ENCODE results near the gene HSD17B1. TPM values are rescaled to one million over a fixed set of nuclear protein-coding genes. Genes with fewer than 3 reads are reported as not detected.

Gene HSD17B1
- total and polyA plus RNA-seq, 2 of the 13 experiments (the other 11 are each of a cell fraction or from before 2014, with no cell fraction given) = 0.54 to 0.93 TPM

DNA sequence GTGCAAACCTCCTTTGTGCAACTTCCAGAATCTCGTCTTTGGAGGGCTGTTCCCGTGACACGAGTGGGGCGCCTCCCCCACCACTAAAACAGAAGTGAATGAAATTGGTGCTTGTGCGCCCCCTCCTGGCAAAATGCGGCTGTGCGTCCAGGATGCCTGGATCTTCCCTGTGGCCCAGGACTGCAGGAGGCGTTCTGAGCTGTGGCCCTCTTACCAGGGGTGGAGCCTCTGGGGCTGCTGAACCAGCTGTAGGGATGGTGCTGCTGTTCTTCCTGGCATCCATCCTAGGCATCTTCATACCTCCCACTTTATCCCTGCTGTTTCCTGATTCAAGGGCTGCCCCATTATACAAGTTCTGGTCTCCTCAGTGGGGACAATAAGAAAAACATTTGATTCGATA is 35.2 kb upstream of the HSD17B1 start (continued):
- TF ChIP-seq ZNF18 (CRISPR knock-in tag; IDR thresholded peaks at IDR 0.05; ENCODE audit: insufficient replicate concordance) (no peak), ZNF761 (CRISPR knock-in tag; conservative IDR thresholded peaks at IDR 0.05) (0 out of 2 replicates have a peak, but pooled peaks have one; percentile 45), KLF13 (CRISPR knock-in tag; IDR thresholded peaks at IDR 0.05) (no peak), HMG20A (CRISPR knock-in tag; IDR thresholded peaks at IDR 0.05; ENCODE audit: borderline replicate concordance) (0 out of 2 replicates have a peak, but pooled peaks have one; percentile 28), ZNF331 (CRISPR knock-in tag; IDR thresholded peaks at IDR 0.05) (peak; percentile 72), RELA (CRISPR knock-in tag; IDR thresholded peaks at IDR 0.05) (0 out of 2 replicates have a peak, but pooled peaks have one; percentile 19), GPN1 (CRISPR knock-in tag; IDR thresholded peaks at IDR 0.05; ENCODE audit: borderline replicate concordance) (no peak), NPAS2 (CRISPR knock-in tag; IDR thresholded peaks at IDR 0.05; ENCODE audit: borderline replicate concordance) (no peak), STAG1 (CRISPR knock-in tag; IDR thresholded peaks at IDR 0.05) (peak; percentile 95), ZNF713 (CRISPR knock-in tag; IDR thresholded peaks at IDR 0.05) (no peak), DR1 (CRISPR knock-in tag; IDR thresholded peaks at IDR 0.05) (peak; percentile 31; the same call in 1 of the 2 replicates), RXRB (CRISPR knock-in tag; IDR thresholded peaks at IDR 0.05; ENCODE audit: borderline replicate concordance) (peak; percentile 54; the same call in 1 of the 2 replicates), MIXL1 (CRISPR knock-in tag; IDR thresholded peaks at IDR 0.05) (peak; percentile 70; the same call in 1 of the 2 replicates), FOXA3 (CRISPR knock-in tag; IDR thresholded peaks at IDR 0.05) (peak; percentile 39; the same call in 1 of the 2 replicates), ADNP (CRISPR knock-in tag; IDR thresholded peaks at IDR 0.05) (no peak)
- TF ChIP-seq, protein P1, sequence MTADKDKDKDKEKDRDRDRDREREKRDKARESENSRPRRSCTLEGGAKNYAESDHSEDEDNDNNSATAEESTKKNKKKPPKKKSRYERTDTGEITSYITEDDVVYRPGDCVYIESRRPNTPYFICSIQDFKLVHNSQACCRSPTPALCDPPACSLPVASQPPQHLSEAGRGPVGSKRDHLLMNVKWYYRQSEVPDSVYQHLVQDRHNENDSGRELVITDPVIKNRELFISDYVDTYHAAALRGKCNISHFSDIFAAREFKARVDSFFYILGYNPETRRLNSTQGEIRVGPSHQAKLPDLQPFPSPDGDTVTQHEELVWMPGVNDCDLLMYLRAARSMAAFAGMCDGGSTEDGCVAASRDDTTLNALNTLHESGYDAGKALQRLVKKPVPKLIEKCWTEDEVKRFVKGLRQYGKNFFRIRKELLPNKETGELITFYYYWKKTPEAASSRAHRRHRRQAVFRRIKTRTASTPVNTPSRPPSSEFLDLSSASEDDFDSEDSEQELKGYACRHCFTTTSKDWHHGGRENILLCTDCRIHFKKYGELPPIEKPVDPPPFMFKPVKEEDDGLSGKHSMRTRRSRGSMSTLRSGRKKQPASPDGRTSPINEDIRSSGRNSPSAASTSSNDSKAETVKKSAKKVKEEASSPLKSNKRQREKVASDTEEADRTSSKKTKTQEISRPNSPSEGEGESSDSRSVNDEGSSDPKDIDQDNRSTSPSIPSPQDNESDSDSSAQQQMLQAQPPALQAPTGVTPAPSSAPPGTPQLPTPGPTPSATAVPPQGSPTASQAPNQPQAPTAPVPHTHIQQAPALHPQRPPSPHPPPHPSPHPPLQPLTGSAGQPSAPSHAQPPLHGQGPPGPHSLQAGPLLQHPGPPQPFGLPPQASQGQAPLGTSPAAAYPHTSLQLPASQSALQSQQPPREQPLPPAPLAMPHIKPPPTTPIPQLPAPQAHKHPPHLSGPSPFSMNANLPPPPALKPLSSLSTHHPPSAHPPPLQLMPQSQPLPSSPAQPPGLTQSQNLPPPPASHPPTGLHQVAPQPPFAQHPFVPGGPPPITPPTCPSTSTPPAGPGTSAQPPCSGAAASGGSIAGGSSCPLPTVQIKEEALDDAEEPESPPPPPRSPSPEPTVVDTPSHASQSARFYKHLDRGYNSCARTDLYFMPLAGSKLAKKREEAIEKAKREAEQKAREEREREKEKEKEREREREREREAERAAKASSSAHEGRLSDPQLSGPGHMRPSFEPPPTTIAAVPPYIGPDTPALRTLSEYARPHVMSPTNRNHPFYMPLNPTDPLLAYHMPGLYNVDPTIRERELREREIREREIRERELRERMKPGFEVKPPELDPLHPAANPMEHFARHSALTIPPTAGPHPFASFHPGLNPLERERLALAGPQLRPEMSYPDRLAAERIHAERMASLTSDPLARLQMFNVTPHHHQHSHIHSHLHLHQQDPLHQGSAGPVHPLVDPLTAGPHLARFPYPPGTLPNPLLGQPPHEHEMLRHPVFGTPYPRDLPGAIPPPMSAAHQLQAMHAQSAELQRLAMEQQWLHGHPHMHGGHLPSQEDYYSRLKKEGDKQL (CRISPR knock-in tag; IDR thresholded peaks at IDR 0.05; ENCODE audit: low read depth) = no peak
- TF ChIP-seq, protein P2, sequence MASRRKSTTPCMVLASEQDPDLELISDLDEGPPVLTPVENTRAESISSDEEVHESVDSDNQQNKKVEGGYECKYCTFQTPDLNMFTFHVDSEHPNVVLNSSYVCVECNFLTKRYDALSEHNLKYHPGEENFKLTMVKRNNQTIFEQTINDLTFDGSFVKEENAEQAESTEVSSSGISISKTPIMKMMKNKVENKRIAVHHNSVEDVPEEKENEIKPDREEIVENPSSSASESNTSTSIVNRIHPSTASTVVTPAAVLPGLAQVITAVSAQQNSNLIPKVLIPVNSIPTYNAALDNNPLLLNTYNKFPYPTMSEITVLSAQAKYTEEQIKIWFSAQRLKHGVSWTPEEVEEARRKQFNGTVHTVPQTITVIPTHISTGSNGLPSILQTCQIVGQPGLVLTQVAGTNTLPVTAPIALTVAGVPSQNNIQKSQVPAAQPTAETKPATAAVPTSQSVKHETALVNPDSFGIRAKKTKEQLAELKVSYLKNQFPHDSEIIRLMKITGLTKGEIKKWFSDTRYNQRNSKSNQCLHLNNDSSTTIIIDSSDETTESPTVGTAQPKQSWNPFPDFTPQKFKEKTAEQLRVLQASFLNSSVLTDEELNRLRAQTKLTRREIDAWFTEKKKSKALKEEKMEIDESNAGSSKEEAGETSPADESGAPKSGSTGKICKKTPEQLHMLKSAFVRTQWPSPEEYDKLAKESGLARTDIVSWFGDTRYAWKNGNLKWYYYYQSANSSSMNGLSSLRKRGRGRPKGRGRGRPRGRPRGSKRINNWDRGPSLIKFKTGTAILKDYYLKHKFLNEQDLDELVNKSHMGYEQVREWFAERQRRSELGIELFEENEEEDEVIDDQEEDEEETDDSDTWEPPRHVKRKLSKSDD (CRISPR knock-in tag; IDR thresholded peaks at IDR 0.05; ENCODE audit: low read depth) = no peak
- TF ChIP-seq, protein P3, sequence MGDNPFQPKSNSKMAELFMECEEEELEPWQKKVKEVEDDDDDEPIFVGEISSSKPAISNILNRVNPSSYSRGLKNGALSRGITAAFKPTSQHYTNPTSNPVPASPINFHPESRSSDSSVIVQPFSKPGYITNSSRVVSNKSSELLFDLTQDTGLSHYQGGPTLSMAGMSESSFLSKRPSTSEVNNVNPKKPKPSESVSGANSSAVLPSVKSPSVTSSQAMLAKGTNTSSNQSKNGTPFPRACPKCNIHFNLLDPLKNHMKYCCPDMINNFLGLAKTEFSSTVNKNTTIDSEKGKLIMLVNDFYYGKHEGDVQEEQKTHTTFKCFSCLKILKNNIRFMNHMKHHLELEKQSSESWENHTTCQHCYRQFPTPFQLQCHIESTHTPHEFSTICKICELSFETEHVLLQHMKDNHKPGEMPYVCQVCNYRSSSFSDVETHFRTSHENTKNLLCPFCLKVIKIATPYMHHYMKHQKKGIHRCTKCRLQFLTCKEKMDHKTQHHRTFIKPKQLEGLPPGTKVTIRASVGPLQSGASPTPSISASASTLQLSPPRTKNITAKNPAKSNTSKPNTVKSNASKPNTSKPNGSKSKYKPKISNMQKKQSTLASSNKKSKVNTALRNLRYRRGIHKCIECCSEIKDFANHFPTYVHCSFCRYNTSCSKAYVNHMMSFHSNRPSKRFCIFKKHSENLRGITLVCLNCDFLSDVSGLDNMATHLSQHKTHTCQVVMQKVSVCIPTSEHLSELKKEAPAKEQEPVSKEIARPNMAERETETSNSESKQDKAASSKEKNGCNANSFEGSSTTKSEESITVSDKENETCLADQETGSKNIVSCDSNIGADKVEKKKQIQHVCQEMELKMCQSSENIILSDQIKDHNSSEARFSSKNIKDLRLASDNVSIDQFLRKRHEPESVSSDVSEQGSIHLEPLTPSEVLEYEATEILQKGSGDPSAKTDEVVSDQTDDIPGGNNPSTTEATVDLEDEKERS (CRISPR knock-in tag; IDR thresholded peaks at IDR 0.05) = no peak
